CD8-positive, alpha-beta memory T cell (primary cell): ENCODE data around the gene RPS6KA2. TPM values are rescaled to one million over a fixed set of nuclear protein-coding genes. Genes with fewer than 3 reads are reported as not detected.
"Not testable (repeated sequence)": the region's sequence is repeated elsewhere in the genome, so short reads cannot be mapped to it uniquely, and the experiment has no call there.

Experiments used
- CTCF ChIA-PET: fragments of 350-600 bp; sonication (Branson Sonifier 250); formaldehyde crosslinking; loops from one replicate; lab custom pipeline; 2021; ENCODE audit warnings: antibody characterized with exemption; lab: Charles Lee
- POLR2A ChIA-PET: fragments of 350-600 bp; sonication (Branson Sonifier 250); formaldehyde crosslinking; loops from one replicate; lab custom pipeline; 2021; ENCODE audit warnings: antibody characterized with exemption; lab: Charles Lee
- DNase-seq, 5 donors: peaks; one replicate each; pipeline versions ENCODE4 v3.0.0 to v3.0.0-alpha.2; 2020 to 2022; ENCODE audit warnings: mixed read lengths in 1 of 5
- H3K27ac ChIP-seq: one replicate; pipeline ENCODE4 v1.7.0; 2013; ENCODE audit warnings: low read depth, mild to moderate bottlenecking, low read length, moderate library complexity
- H3K27me3 ChIP-seq: 2 replicates; pipeline ENCODE4 v1.7.0; 2013; ENCODE audit warnings: low read length, mild to moderate bottlenecking; ENCODE audit not compliant: insufficient read depth, poor library complexity, severe bottlenecking
- H3K36me3 ChIP-seq: 2 replicates; pipeline ENCODE4 v1.7.0; 2013; ENCODE audit warnings: mild to moderate bottlenecking, low read length, moderate library complexity; ENCODE audit not compliant: insufficient read depth
- H3K4me1 ChIP-seq: 2 replicates; pipeline ENCODE4 v1.7.0; 2013; ENCODE audit warnings: mild to moderate bottlenecking, low read length, moderate library complexity; ENCODE audit not compliant: insufficient read depth
- H3K4me3 ChIP-seq: 2 replicates; pipeline ENCODE4 v1.7.0; 2013; ENCODE audit warnings: mild to moderate bottlenecking, low read length
- H3K9me3 ChIP-seq: 2 replicates; pipeline ENCODE4 v1.7.0; 2013; ENCODE audit warnings: mild to moderate bottlenecking, low read length
- H3K27ac Mint-ChIP-seq, 8 donors: one replicate each; pipeline ENCODE4 v1.8.0; 2020 to 2021; ENCODE audit warnings: mixed read lengths in 8 of 8, mild to moderate bottlenecking in 6 of 8, inconsistent platforms in 3 of 8, moderate library complexity in 3 of 8
- H3K27me3 Mint-ChIP-seq, 2 donors: one replicate each; pipeline ENCODE4 v1.8.0; 2020 to 2021; ENCODE audit warnings: mixed read lengths in 2 of 2, mild to moderate bottlenecking in 1 of 2, moderate library complexity in 1 of 2
- H3K36me3 Mint-ChIP-seq, 3 donors: one replicate each; pipeline ENCODE4 v1.8.0; 2020 to 2021; ENCODE audit warnings: mixed read lengths in 3 of 3, inconsistent platforms in 1 of 3, mild to moderate bottlenecking in 1 of 3
- H3K4me1 Mint-ChIP-seq, 3 donors: one replicate each; pipeline ENCODE4 v1.8.0; 2020 to 2021; ENCODE audit warnings: mixed read lengths in 3 of 3, inconsistent platforms in 1 of 3, mild to moderate bottlenecking in 1 of 3
- H3K4me3 Mint-ChIP-seq, 7 donors: one replicate each; pipeline ENCODE4 v1.8.0; 2020 to 2021; ENCODE audit warnings: mixed read lengths in 7 of 7, mild to moderate bottlenecking in 6 of 7, moderate library complexity in 4 of 7, inconsistent platforms in 2 of 7
- H3K9me3 Mint-ChIP-seq, 5 donors: one replicate each; pipeline ENCODE4 v1.8.0; 2020 to 2022; ENCODE audit warnings: mixed read lengths in 5 of 5, mild to moderate bottlenecking in 3 of 5, moderate library complexity in 2 of 5, inconsistent platforms in 1 of 5
- polyA plus RNA-seq: library from polyadenylated mRNA; unstranded; fragments of 300-500 nt; fragmentation: Illumina TruSeq; gene quantifications from one replicate; pipeline ENCODE4 v1.2.3, GENCODE V29; 2021
- total RNA-seq, 2 experiments: library from RNA; stranded (reverse); gene quantifications; one replicate each; pipeline ENCODE4 v1.2.3, GENCODE V29; 2021

RPS6KA2 gene
- total and polyA plus RNA-seq, 3 experiments from 2014 or later = 3.6 to 4.7 (median 4.6) TPM

DNA sequence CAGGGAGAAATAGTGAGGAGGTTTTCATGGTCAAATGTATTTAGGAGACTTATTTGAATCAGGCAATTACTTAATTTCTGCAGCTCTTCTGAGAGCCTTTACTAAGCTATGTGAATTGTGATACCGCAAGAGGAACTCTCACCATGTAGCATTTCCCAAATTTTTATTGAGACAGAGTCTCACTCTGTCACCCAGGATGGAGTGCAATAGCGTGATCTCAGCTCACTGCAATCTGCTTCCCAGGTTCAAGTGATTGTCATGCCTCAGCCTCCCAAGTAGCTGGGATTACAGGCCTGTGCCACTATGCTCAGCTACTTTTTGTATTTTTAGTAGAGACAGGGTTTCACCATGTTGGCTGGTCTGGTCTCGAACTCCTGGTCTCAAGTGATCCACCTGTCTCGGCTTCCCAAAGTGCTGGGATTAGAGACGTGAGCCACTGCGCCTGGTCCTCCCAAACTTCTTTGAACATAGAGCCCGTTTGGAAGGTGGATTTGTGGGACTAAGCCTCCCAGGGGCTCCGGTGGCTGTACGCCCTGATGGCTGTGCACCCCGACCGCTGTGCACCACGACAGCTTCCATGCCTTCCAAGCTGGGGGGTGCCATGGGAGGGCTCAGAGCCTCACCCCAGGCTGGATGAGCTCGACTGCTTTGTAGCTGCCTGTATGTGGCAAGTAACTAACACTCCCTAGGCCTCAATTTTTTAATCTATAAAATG is 238.6 kb downstream of the RPS6KA2 start:
- no peak overlapping the region for H3K4me3 ChIP-seq
- H3K4me1 ChIP-seq = no peaks in the 10 kb centered on the region
- Mint-ChIP-seq H3K27me3 (peaks cover 3 to 11% of the 10 kb centered on the region in 2 donors), H3K36me3 (peaks cover 0 to 2% (median 0%) of the 10 kb centered on the region in 3 donors), H3K4me1 (peaks cover 4 to 8% (median 5%) of the 10 kb centered on the region in 3 donors), H3K27ac (no peak overlapping the region), H3K4me3 (peak overlapping the region in 1 of 7 donors; percentile 41), H3K9me3 (no peaks in the 10 kb centered on the region)
- H3K27ac ChIP-seq = no peak overlapping the region
- POLR2A ChIA-PET = no interaction called here
- H3K36me3 ChIP-seq = no peaks in the 10 kb centered on the region
- no peak for DNase-seq
- no peaks in the 10 kb centered on the region for H3K9me3 ChIP-seq
- CTCF ChIA-PET = interaction anchor here (1.8 to 2.6 kb wide), 2 partner anchors 12 to 113 kb away, joined by 5 to 9 read pairs; no protein-coding TSS in a partner anchor
- no peaks in the 10 kb centered on the region for H3K27me3 ChIP-seq

DNA sequence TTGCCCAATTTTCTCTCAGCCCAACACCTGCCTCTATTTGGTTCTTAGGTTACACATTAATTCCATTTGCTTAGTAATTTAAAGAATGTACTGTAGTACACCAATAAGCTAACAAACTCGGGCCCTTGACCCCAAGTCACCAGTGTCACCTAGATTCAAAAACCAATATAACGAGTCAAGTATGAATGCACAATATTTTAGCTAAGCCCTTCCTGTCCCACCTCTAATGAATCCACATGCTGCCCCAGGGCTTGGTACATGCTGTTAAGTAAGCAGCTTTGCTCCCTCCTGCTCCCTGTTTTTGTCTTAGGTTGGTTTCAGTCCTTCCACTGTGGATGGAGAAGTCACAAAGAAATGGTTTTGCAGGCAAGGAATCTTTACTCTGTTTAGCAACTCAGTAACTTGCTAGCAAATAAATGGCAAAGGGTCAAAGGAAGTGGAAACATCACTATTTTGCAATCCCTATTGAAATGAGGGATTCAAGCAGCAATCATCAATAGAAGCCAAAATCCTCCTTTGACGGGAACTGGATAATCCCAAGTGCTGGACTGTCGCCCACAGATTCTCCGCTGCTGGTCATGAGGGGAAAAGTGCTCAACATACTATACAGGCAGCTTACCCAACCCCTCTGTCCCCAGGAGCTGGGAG is 239.3 kb downstream of the RPS6KA2 start:
- no peak overlapping the region for H3K27ac ChIP-seq
- no peaks in the 10 kb centered on the region for H3K27me3 ChIP-seq
- Mint-ChIP-seq H3K27me3 (peaks cover 3 to 9% of the 10 kb centered on the region in 2 donors), H3K4me3 (peak overlapping the region in 1 of 7 donors; percentile 41), H3K4me1 (peaks cover 4 to 8% (median 5%) of the 10 kb centered on the region in 3 donors), H3K9me3 (no peaks in the 10 kb centered on the region), H3K36me3 (peaks cover 0 to 3% (median 0%) of the 10 kb centered on the region in 3 donors), H3K27ac (no peak overlapping the region)
- H3K4me3 ChIP-seq = no peak overlapping the region
- ChIA-PET CTCF (interaction anchor here (1.8 to 2.6 kb wide), 3 partner anchors 12 to 112 kb away, joined by 5 to 9 read pairs (median 6); no protein-coding TSS in a partner anchor), POLR2A (no interaction called here)
- H3K36me3 ChIP-seq = no peaks in the 10 kb centered on the region
- no peaks in the 10 kb centered on the region for H3K4me1 ChIP-seq
- no peaks in the 10 kb centered on the region for H3K9me3 ChIP-seq
- DNase-seq = no peak

- H3K4me1 ChIP-seq, H3K27ac ChIP-seq, H3K27me3 Mint-ChIP-seq, H3K27ac Mint-ChIP-seq, H3K4me3 ChIP-seq, H3K36me3 ChIP-seq, H3K4me1 Mint-ChIP-seq, DNase-seq, POLR2A ChIA-PET, H3K27me3 ChIP-seq, H3K9me3 ChIP-seq, H3K36me3 Mint-ChIP-seq, H3K9me3 Mint-ChIP-seq: not testable (repeated sequence)
- CTCF ChIA-PET = interaction anchor here (0.7 to 2.6 kb wide), 4 partner anchors 13 to 112 kb away, joined by 3 to 9 read pairs (median 6); no protein-coding TSS in a partner anchor
- H3K4me3 Mint-ChIP-seq = peak overlapping the region in 1 of 7 donors; percentile 27
Measured at GRCh38 chr6:166387098-166387497, 240.0 kb downstream of the RPS6KA2 start.

DNA sequence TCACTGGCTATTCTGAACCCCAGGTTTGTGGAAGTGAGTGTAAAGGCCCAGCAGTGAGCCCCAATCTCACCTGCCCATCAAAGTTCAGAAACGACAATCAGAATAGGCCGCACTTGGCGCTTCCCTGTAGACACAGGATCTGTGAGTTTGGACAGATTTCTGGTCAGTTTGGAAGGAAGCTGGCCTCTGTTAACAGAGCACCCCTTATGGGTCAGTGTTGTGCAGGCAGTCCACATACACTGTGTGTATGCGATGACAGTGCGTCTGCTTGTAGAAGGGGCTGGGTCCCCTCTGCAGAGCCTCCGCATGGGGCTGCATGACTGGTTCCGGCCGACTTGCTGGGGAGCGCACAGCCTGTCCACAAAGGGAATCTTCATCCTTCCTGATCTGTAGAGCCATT is 240.9 kb downstream of the RPS6KA2 start:
- H3K36me3 ChIP-seq = no peaks in the 10 kb centered on the region
- H3K9me3 ChIP-seq = no peaks in the 10 kb centered on the region
- DNase-seq = no peak
- peaks cover 5% of the 10 kb centered on the region for H3K4me1 ChIP-seq
- H3K27ac Mint-ChIP-seq = peak overlapping the region in 1 of 8 donors; percentile 30
- H3K27me3 Mint-ChIP-seq = peaks cover 3 to 5% of the 10 kb centered on the region in 2 donors
- H3K4me3 Mint-ChIP-seq = peak overlapping the region in 1 of 7 donors; percentile 27
- H3K4me3 ChIP-seq = no peak overlapping the region
- H3K36me3 Mint-ChIP-seq = peaks cover 0 to 12% (median 0%) of the 10 kb centered on the region in 3 donors
- ChIA-PET POLR2A (no interaction called here), CTCF (interaction anchor here (0.7 to 3.4 kb wide), 3 partner anchors 15 to 73 kb away, joined by 3 to 12 read pairs (median 6); no protein-coding TSS in a partner anchor)
- peaks cover 11 to 16% (median 13%) of the 10 kb centered on the region in 3 donors for H3K4me1 Mint-ChIP-seq
- no peaks in the 10 kb centered on the region for H3K9me3 Mint-ChIP-seq
- H3K27me3 ChIP-seq = no peaks in the 10 kb centered on the region
- no peak overlapping the region for H3K27ac ChIP-seq

- Mint-ChIP-seq H3K36me3 (peaks cover 0 to 12% (median 0%) of the 10 kb centered on the region in 3 donors), H3K27ac (peak overlapping the region; percentile 58 to 92 (median 84)), H3K4me1 (peaks cover 12 to 19% (median 14%) of the 10 kb centered on the region in 3 donors), H3K4me3 (peak overlapping the region; percentile 83 to 93 (median 87))
- H3K27me3 ChIP-seq, H3K4me1 ChIP-seq, H3K9me3 Mint-ChIP-seq, H3K9me3 ChIP-seq, H3K27me3 Mint-ChIP-seq, H3K36me3 ChIP-seq: not testable (repeated sequence)
- Histone ChIP-seq H3K4me3 (peak overlapping the region; percentile 82), H3K27ac (peak overlapping the region; percentile 82)
- ChIA-PET POLR2A (interaction anchor here (0.8 kb wide), 1 partner anchor 126 kb away, joined by 3 read pairs; no protein-coding TSS in a partner anchor), CTCF (interaction anchor here (1.2 to 3.4 kb wide), 2 partner anchors 9 to 17 kb away, joined by 3 to 12 read pairs; no protein-coding TSS in a partner anchor)
- peak in 3 of 5 donors; percentile 12 to 52 (median 12) for DNase-seq
Measured at GRCh38 chr6:166383802-166384363, 243.2 kb downstream of the RPS6KA2 start.

DNA sequence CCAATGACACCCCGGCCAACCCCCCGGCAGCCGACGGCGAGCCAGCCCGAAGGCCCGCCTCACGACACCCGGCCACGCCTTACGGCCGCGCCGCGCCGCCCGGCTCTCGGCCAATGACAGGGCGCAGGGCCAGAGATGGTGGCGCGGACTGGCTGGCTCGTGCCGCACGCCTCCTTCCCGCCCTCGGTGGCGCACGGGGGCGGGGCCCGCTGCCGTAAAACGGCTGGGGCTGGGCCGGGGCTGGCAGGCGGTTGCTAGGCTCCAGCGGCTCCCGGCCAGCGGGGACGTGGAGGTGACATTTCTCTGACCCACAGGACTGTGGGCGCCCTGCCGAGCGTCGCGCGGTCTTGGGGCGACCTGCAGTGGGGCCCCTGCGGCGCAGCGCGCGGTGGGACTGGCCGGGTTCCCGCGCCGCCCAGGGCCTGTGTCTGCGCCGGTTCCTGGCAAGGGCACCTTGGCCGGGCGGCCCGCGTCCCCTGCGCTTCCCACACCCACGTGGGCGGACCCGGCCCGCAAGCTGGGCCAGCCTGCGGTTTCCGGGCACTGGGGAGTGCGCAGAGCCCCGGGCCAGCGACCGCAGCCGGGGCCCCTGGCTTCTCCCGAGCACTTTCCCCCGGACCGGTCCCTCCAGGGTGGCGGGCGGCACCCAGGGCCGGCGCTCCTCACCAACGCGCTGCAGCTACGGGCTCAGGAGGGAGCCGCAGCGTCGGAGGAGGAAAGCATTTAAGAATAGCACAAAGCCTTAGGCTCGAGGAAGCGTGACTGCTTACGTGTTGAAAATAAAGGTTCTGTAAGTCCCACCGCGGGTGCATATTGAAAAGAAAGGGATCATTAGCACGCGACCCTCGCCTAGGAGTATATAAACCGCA is 243.9 kb downstream of the RPS6KA2 start, which contains the start of gene MPC1:
TSS of gene MPC1 (minus strand) at position 8 of the 869 bp plus-strand sequence. CDS start 64 bp downstream, outside the sequence.
- Histone ChIP-seq H3K27me3 (no peaks in the 10 kb centered on the region), H3K9me3 (no peaks in the 10 kb centered on the region), H3K36me3 (no peaks in the 10 kb centered on the region), H3K27ac (peak within 1 kb of the TSS; percentile 82), H3K4me1 (peaks cover 6% of the 10 kb centered on the region), H3K4me3 (peak within 1 kb of the TSS; percentile 82)
- Mint-ChIP-seq H3K27me3 (peaks cover 0 to 3% of the 10 kb centered on the region in 2 donors), H3K27ac (peak within 1 kb of the TSS; percentile 82 to 97 (median 88)), H3K9me3 (no peaks in the 10 kb centered on the region), H3K4me1 (peaks cover 12 to 19% (median 18%) of the 10 kb centered on the region in 3 donors), H3K4me3 (peak within 1 kb of the TSS; percentile 90 to 98 (median 94)), H3K36me3 (peaks cover 0 to 12% (median 0%) of the 10 kb centered on the region in 3 donors)
- DNase-seq = peak; percentile 91 to 96 (median 93)
- ChIA-PET POLR2A (interaction anchor here (0.8 kb wide), 1 partner anchor 126 kb away, joined by 3 read pairs; no protein-coding TSS in a partner anchor), CTCF (interaction anchor here (1.2 to 3.4 kb wide), 2 partner anchors 9 to 18 kb away, joined by 3 to 12 read pairs; no protein-coding TSS in a partner anchor)

- H3K36me3 Mint-ChIP-seq = peaks cover 0 to 12% (median 0%) of the 10 kb centered on the region in 3 donors
- peak overlapping the region; percentile 90 to 98 (median 94) for H3K4me3 Mint-ChIP-seq
Measured at GRCh38 chr6:166382500-166382932, 244.5 kb downstream of the RPS6KA2 start.

More at GRCh38 chr6:166382500-166382932, 244.5 kb downstream of the RPS6KA2 start:
- no peaks in the 10 kb centered on the region for H3K36me3 ChIP-seq
- Mint-ChIP-seq H3K4me1 (peaks cover 12 to 19% (median 19%) of the 10 kb centered on the region in 3 donors), H3K9me3 (no peaks in the 10 kb centered on the region), H3K27me3 (peaks cover 0 to 3% of the 10 kb centered on the region in 2 donors), H3K27ac (peak overlapping the region in 6 of 8 donors; percentile 29 to 97 (median 88))
- H3K4me1 ChIP-seq = peaks cover 6% of the 10 kb centered on the region
- ChIA-PET POLR2A (no interaction called here), CTCF (interaction anchor here (1.1 kb wide), 1 partner anchor 101 kb away, joined by 5 read pairs; no protein-coding TSS in a partner anchor)
- no peaks in the 10 kb centered on the region for H3K27me3 ChIP-seq
- peak overlapping the region; percentile 77 for H3K4me3 ChIP-seq
- no peak for DNase-seq
- H3K9me3 ChIP-seq = no peaks in the 10 kb centered on the region
- H3K27ac ChIP-seq = peak overlapping the region; percentile 82
